A549 (cell line): ENCODE results near the gene PPP1R9B.

Experiments used
- BHLHE40 ChIP-seq: IDR thresholded peaks from 2 replicates; pipeline ENCODE4 v1.6.1; 2012; ENCODE audit warnings: low read depth, low read length, inconsistent platforms
- CBX2 ChIP-seq: fragments of 200-600 bp; sonication (generic); IDR thresholded peaks from 2 replicates; pipeline ENCODE4 v1.6.1; 2016; ENCODE audit warnings: low read depth, mild to moderate bottlenecking, borderline replicate concordance
- CTCF ChIP-seq: fragments of >200 bp; sonication (Bioruptor Twin); formaldehyde crosslinking; IDR thresholded peaks from 3 replicates; pipeline ENCODE4 v1.5.1; 2016
- KDM5A ChIP-seq: fragments of 200-600 bp; sonication (generic); IDR thresholded peaks from 2 replicates; pipeline ENCODE4 v1.6.1; 2016; ENCODE audit warnings: antibody characterized with exemption, mild to moderate bottlenecking
- NR3C1 ChIP-seq: fragments of >200 bp; sonication (Bioruptor Twin); formaldehyde crosslinking; IDR thresholded peaks from 3 replicates; pipeline ENCODE4 v1.6.1; 2017
- POLR2A ChIP-seq: IDR thresholded peaks from 2 replicates; pipeline ENCODE4 v1.6.1; 2012; ENCODE audit warnings: mild to moderate bottlenecking, low read length
- RARB ChIP-seq: fragments of 250-450 bp; sonication (Bioruptor Pico); IDR thresholded peaks from 2 replicates; pipeline ENCODE4 v1.8.0; 2021; ENCODE audit warnings: mild to moderate bottlenecking, moderate library complexity
- REST ChIP-seq: fragments of 200-600 bp; sonication (generic); IDR thresholded peaks from 2 replicates; pipeline ENCODE4 v1.6.1; 2016; ENCODE audit warnings: antibody characterized with exemption, mild to moderate bottlenecking, moderate library complexity
- RNF2 ChIP-seq: fragments of 200-600 bp; sonication (generic); IDR thresholded peaks from 2 replicates; pipeline ENCODE4 v1.6.1; 2016; ENCODE audit warnings: low read depth, mild to moderate bottlenecking, antibody characterized with exemption, moderate library complexity, borderline replicate concordance

GRCh38 chr17:50145532-50146229, 4.8 kb downstream of the PPP1R9B start:
- TF ChIP-seq CBX2: no peak
- TF ChIP-seq BHLHE40: no peak
- TF ChIP-seq RARB (CRISPR knock-in tag): no peak
- TF ChIP-seq KDM5A: no peak
- TF ChIP-seq CTCF: no peak
- TF ChIP-seq POLR2A: no peak
- no peak for TF ChIP-seq REST
- TF ChIP-seq RNF2: no peak
- no peak for TF ChIP-seq NR3C1
